Stimulated activated CD8-positive, alpha-beta memory T cell treated with anti-CD3 and anti-CD28 coated beads, Interleukin-7, amount 100 ng/mL, for 4 hours (primary cell): ENCODE results near the gene PTPRN2.
"Not testable (repeated sequence)": the region's sequence is repeated elsewhere in the genome, so short reads cannot be mapped to it uniquely, and the experiment has no call there.

Experiments used
- DNase-seq, 2 donors: peaks; one replicate each; pipeline ENCODE4 v3.0.0-alpha.2; 2020; ENCODE audit warnings: low read depth in 2 of 2

Gene PTPRN2

GRCh38 chr7:157568106-157568769, 1019.4 kb downstream of the PTPRN2 start:
- no peak for DNase-seq

GRCh38 chr7:157567666-157568065, 1020.0 kb downstream of the PTPRN2 start:
- DNase-seq, result no peak

- DNase-seq, result no peak
Measured at GRCh38 chr7:157566631-157567006, 1021.0 kb downstream of the PTPRN2 start.

- no peak for DNase-seq
Measured at GRCh38 chr7:157565981-157566630, 1021.5 kb downstream of the PTPRN2 start.

- DNase-seq, result no peak
Measured at GRCh38 chr7:157565201-157565626, 1022.4 kb downstream of the PTPRN2 start.

GRCh38 chr7:157564517-157565177, 1023.0 kb downstream of the PTPRN2 start:
- DNase-seq, result no peak

GRCh38 chr7:157563467-157564135, 1024.0 kb downstream of the PTPRN2 start:
- not testable (repeated sequence) for DNase-seq

GRCh38 chr7:157562522-157563398, 1024.9 kb downstream of the PTPRN2 start:
- not testable (repeated sequence) for DNase-seq

- no peak for DNase-seq
Measured at GRCh38 chr7:157561816-157562410, 1025.7 kb downstream of the PTPRN2 start.

- DNase-seq, result no peak
Measured at GRCh38 chr7:157561523-157561785, 1026.2 kb downstream of the PTPRN2 start.

GRCh38 chr7:157560710-157561522, 1026.7 kb downstream of the PTPRN2 start:
- DNase-seq, result no peak

- no peak for DNase-seq
Measured at GRCh38 chr7:157560258-157560654, 1027.4 kb downstream of the PTPRN2 start.

GRCh38 chr7:157559596-157560257, 1027.9 kb downstream of the PTPRN2 start:
- no peak for DNase-seq

GRCh38 chr7:157558875-157559595, 1028.6 kb downstream of the PTPRN2 start:
- no peak for DNase-seq

GRCh38 chr7:157558516-157558874, 1029.1 kb downstream of the PTPRN2 start:
- DNase-seq, result no peak

GRCh38 chr7:157558061-157558460, 1029.6 kb downstream of the PTPRN2 start:
- DNase-seq, result no peak

- no peak for DNase-seq
Measured at GRCh38 chr7:157557263-157557662, 1030.4 kb downstream of the PTPRN2 start.

- DNase-seq, result no peak
Measured at GRCh38 chr7:157556642-157556944, 1031.0 kb downstream of the PTPRN2 start.

GRCh38 chr7:157555944-157556641, 1031.5 kb downstream of the PTPRN2 start:
- no peak for DNase-seq
